A549 (cell line): ENCODE data around the gene PCDHGA7. TPM values are rescaled to one million over a fixed set of nuclear protein-coding genes. Genes with fewer than 3 reads are reported as not detected.
A peak's percentile ranks its signal among the peaks of the same experiment; 100 is the strongest.
"Not testable (repeated sequence)": the region's sequence is repeated elsewhere in the genome, so short reads cannot be mapped to it uniquely, and the experiment has no call there.

Experiments
- ATAC-seq, 2 experiments: fragments of 200-7000 bp in 1 of 2; fragments of >200 bp in 1 of 2; cut with Nextera tagmentation in 1 of 2; cut with Tn5 transposase in 1 of 2; 3 replicates each; pipeline versions ENCODE4 v1.8.0 to v1.9.1; 2018 to 2020; ENCODE audit warnings: mild to moderate bottlenecking in 1 of 2, moderate library complexity in 1 of 2
- CTCF ChIA-PET: fragments of 300-600 bp; sonication (Branson Sonifier 250); formaldehyde crosslinking; extraction: SDS; loops from one replicate; lab custom pipeline; 2021; ENCODE audit warnings: antibody characterized with exemption, inconsistent platforms; lab: Yijun Ruan, JAX
- POLR2A ChIA-PET: fragments of 350-600 bp; formaldehyde crosslinking; extraction: SDS; loops from one replicate; lab custom pipeline; 2021; ENCODE audit warnings: antibody characterized with exemption, inconsistent platforms; lab: Yijun Ruan, JAX
- DNase-seq, 2 experiments: peaks; one replicate each; pipeline versions ENCODE4 v3.0.0 to v3.0.0-alpha.2; 2011 to 2016; ENCODE audit warnings: low read depth in 1 of 2, low spot score in 1 of 2
- FAIRE-seq: peaks from 2 replicates; lab custom pipeline; 2011; peaks lifted over from hg19 to GRCh38; lab: Jason Lieb, UNC
- H3K27ac ChIP-seq, 2 experiments: fragments of >200 bp; sonication (Bioruptor Twin); formaldehyde crosslinking; 3 replicates each; pipeline ENCODE4 v1.5.1; 2016 to 2017
- H3K4me1 ChIP-seq: fragments of >200 bp; sonication (Bioruptor Twin); formaldehyde crosslinking; 3 replicates; pipeline ENCODE4 v1.6.1; 2016
- H3K4me2 ChIP-seq: fragments of >200 bp; sonication (Bioruptor Twin); formaldehyde crosslinking; 3 replicates; pipeline ENCODE4 v1.6.1; 2016
- H3K4me3 ChIP-seq: fragments of >200 bp; sonication (Bioruptor Twin); formaldehyde crosslinking; 3 replicates; pipeline ENCODE4 v1.5.1; 2016
- H3K9me3 ChIP-seq: fragments of >200 bp; sonication (Bioruptor Twin); formaldehyde crosslinking; 3 replicates; pipeline ENCODE4 v1.6.1; 2016
- BCL3 ChIP-seq: fragments of >200 bp; sonication (Bioruptor Twin); formaldehyde crosslinking; IDR thresholded peaks from 3 replicates; pipeline ENCODE4 v1.6.1; 2016
- CBX2 ChIP-seq: fragments of 200-600 bp; sonication (generic); IDR thresholded peaks from 2 replicates; pipeline ENCODE4 v1.6.1; 2016; ENCODE audit warnings: low read depth, mild to moderate bottlenecking, borderline replicate concordance
- CEBPB ChIP-seq, 2 experiments: fragments of >200 bp in 1 of 2; sonication (Bioruptor Twin) in 1 of 2; formaldehyde crosslinking in 1 of 2; IDR thresholded peaks; 2 replicates each; pipeline ENCODE4 v1.6.1; 2012 to 2016
- CTCF ChIP-seq: fragments of >200 bp; sonication (Bioruptor Twin); formaldehyde crosslinking; IDR thresholded peaks from 3 replicates; pipeline ENCODE4 v1.5.1; 2016
- E2F6 ChIP-seq: IDR thresholded peaks from 2 replicates; pipeline ENCODE4 v1.6.1; 2012; ENCODE audit warnings: low read depth, borderline replicate concordance
- FOSL2 ChIP-seq, 2 experiments: fragments of 450-650 bp in 1 of 2; fragments of >200 bp in 1 of 2; sonication (Bioruptor Twin) in 1 of 2; formaldehyde crosslinking; IDR thresholded peaks; 2 replicates each; pipeline versions ENCODE4 v1.5.0 to v1.6.1; 2016 to 2020; ENCODE audit warnings: mild to moderate bottlenecking in 1 of 2, moderate library complexity in 1 of 2
- GATA3 ChIP-seq: IDR thresholded peaks from 2 replicates; pipeline ENCODE4 v1.6.1; 2012; ENCODE audit warnings: borderline replicate concordance
- POLR2A ChIP-seq: IDR thresholded peaks from 2 replicates; pipeline ENCODE4 v1.6.1; 2012; ENCODE audit warnings: mild to moderate bottlenecking, low read length
- RAD21 ChIP-seq, 2 experiments: fragments of >200 bp in 1 of 2; sonication (Bioruptor Twin) in 1 of 2; formaldehyde crosslinking in 1 of 2; IDR thresholded peaks in 1 of 2; conservative IDR thresholded peaks in 1 of 2; 2 replicates in 1 of 2; 3 replicates in 1 of 2; pipeline ENCODE4 v1.6.1; 2012 to 2018; ENCODE audit warnings: inconsistent platforms in 1 of 2
- SMC3 ChIP-seq: fragments of >200 bp; sonication (Bioruptor Twin); formaldehyde crosslinking; IDR thresholded peaks from 3 replicates; pipeline ENCODE4 v1.6.1; 2018; ENCODE audit warnings: inconsistent platforms
- SREBF2 ChIP-seq: fragments of 450-650 bp; IDR thresholded peaks from 2 replicates; pipeline ENCODE4 v1.6.1; 2014; ENCODE audit warnings: mild to moderate bottlenecking, moderate library complexity
- TFCP2L1 ChIP-seq: fragments of 250-450 bp; sonication (Bioruptor Pico); IDR thresholded peaks from 2 replicates; pipeline ENCODE4 v1.5.0; 2021; ENCODE audit warnings: mild to moderate bottlenecking
- ZFP36 ChIP-seq: fragments of 450-650 bp; IDR thresholded peaks from 2 replicates; pipeline ENCODE4 v1.6.1; 2014; ENCODE audit warnings: borderline replicate concordance; ENCODE audit not compliant: partially characterized antibody
- ZNF302 ChIP-seq: fragments of 250-450 bp; sonication (Bioruptor Pico); IDR thresholded peaks from 2 replicates; pipeline ENCODE4 v1.9.0; 2021; ENCODE audit warnings: inconsistent platforms, mild to moderate bottlenecking, moderate library complexity
- ZSCAN20 ChIP-seq: fragments of 250-450 bp; sonication (Bioruptor Pico); IDR thresholded peaks from 2 replicates; pipeline ENCODE4 v1.8.0; 2022; ENCODE audit warnings: mild to moderate bottlenecking, moderate library complexity
- WGBS: methylation state at CpG from one replicate; pipeline ENCODE4 v1.1.6; 2017; ENCODE audit errors: missing lambda C conversion rate; 5-methylcytosine and 5-hydroxymethylcytosine counted together
- polyA minus RNA-seq: library from RNA; depleted of rRNA, polyadenylated mRNA; stranded (reverse); fragments of >200 nt; gene quantifications from 2 replicates; pipeline ENCODE4 v1.2.3, GENCODE V29; 2011; rRNA and poly(A)+ RNA removed
- polyA plus RNA-seq, 4 experiments: library from polyadenylated mRNA; depleted of rRNA in 3 of 4; stranded (reverse); fragments of >200 nt; fragmentation: RNase III in 1 of 4; extraction: RNeasy Plus Mini Kit Qiagen cat#74134 plus additional on column Dnase treatment in 1 of 4; gene quantifications; 2 replicates in 3 of 4; 3 replicates in 1 of 4; pipeline ENCODE4 v1.2.3, GENCODE V29; 2011 to 2017

The PCDHGA7 gene
- polyA plus RNA-seq (2011; rRNA removed) (0.95 and 1.1 TPM in 2 replicates), polyA plus RNA-seq (2017; fragmentation: RNase III; extraction: RNeasy Plus Mini Kit Qiagen cat#74134 plus additional on column Dnase treatment) (0.70 to 0.84 TPM (median 0.76 TPM) in 3 replicates), polyA minus RNA-seq (0.99 and 1.5 TPM in 2 replicates)
- polyA plus RNA-seq (2012; cell fraction: cytosol; rRNA removed) = 0.29 and 0.48 TPM in 2 replicates
- 1.6 and 1.7 TPM in 2 replicates for polyA plus RNA-seq (2012; cell fraction: nucleus; rRNA removed)

GRCh38 chr5:141382469-141383294, at the start of gene PCDHGA7:
PCDHGA7 (plus strand) TSS chr5:141382742; CDS start chr5:141382900, 158 bp downstream.
- ATAC-seq (peak; percentile 96), FAIRE-seq (no peak), DNase-seq (peak; percentile 67 to 78)
- H3K4me3 ChIP-seq = peak within 1 kb of the TSS; percentile 88
- 0 out of 2 replicates have a peak, but pooled peaks have one; percentile 15 for TF ChIP-seq GATA3
- peak; percentile 51; the same call in 2 of the 3 replicates for TF ChIP-seq SMC3
- TF ChIP-seq TFCP2L1 (CRISPR knock-in tag) = no peak
- TF ChIP-seq ZSCAN20 (CRISPR knock-in tag) = no peak
- TF ChIP-seq ZFP36 = no peak
- peak; percentile 71 to 78 for TF ChIP-seq RAD21 (conservative IDR thresholded peaks at IDR 0.05 in 1 of 2, IDR thresholded peaks at IDR 0.05 in 1 of 2)
- TF ChIP-seq POLR2A = no peak
- TF ChIP-seq CTCF = peak; percentile 80
- ChIA-PET CTCF (interaction anchor here (0.6 to 2.2 kb wide), 33 partner anchors 11 to 562 kb away, joined by 3 to 19 read pairs (median 4); partner anchors contain the start of genes PCDHA5, PCDHGA1, PCDHGA5 and PCDHGB3), POLR2A (interaction anchor here (0.8 to 1.5 kb wide), 3 partner anchors 13 to 181 kb away, joined by 3 to 4 read pairs (median 3); partner anchors contain the start of genes PCDHGB3 and TAF7)
- peak within 1 kb of the TSS; percentile 99 for H3K4me2 ChIP-seq
- no peaks in the 10 kb centered on the region for H3K4me1 ChIP-seq
- 3% methylated on average over 28 of the region's 37 CpGs for WGBS
- H3K27ac ChIP-seq = peak within 1 kb of the TSS; percentile 87 to 88
- H3K9me3 ChIP-seq = peaks cover 35% of the 10 kb centered on the region

GRCh38 chr5:141338538-141339306, 43.8 kb upstream of the PCDHGA7 start, which contains the start of gene PCDHGA2:
PCDHGA2 (plus strand) TSS chr5:141338760.
- no peak for TF ChIP-seq ZSCAN20 (CRISPR knock-in tag)
- TF ChIP-seq SREBF2 = no peak
- TF ChIP-seq ZFP36 = no peak
- TF ChIP-seq RAD21 (conservative IDR thresholded peaks at IDR 0.05 in 1 of 2, IDR thresholded peaks at IDR 0.05 in 1 of 2) = peak; percentile 46 to 53; a peak in 4 of 5 replicates
- TF ChIP-seq BCL3 = no peak
- peak in 1 of 2 experiments; percentile 25; a peak in 1 of 4 replicates for TF ChIP-seq CEBPB (IDR thresholded peaks at IDR 0.05)
- TF ChIP-seq CTCF = peak; percentile 35; the same call in 2 of the 3 replicates
- no peak for TF ChIP-seq ZNF302 (CRISPR knock-in tag)
- TF ChIP-seq FOSL2 (IDR thresholded peaks at IDR 0.05) = no peak
- TF ChIP-seq FOSL2 (CRISPR knock-in tag; IDR thresholded peaks at IDR 0.05) = no peak
- TF ChIP-seq E2F6 = no peak; the same call in 1 of the 2 replicates
- TF ChIP-seq CBX2 = no peak
- 27% methylated on average over 25 of the region's 27 CpGs for WGBS
- peak; percentile 54 to 87; a peak in 4 of 6 replicates for ATAC-seq
- POLR2A ChIA-PET = interaction anchor here (1.0 to 1.6 kb wide), 3 partner anchors 12 to 183 kb away, joined by 3 to 15 read pairs (median 6); partner anchors contain the start of genes PCDHGB1 and TAF7
- Histone ChIP-seq H3K9me3 (peaks cover 37% of the 10 kb centered on the region), H3K4me3 (peak within 1 kb of the TSS; percentile 45), H3K4me1 (no peaks in the 10 kb centered on the region), H3K4me2 (peak within 1 kb of the TSS; percentile 61), H3K27ac (peak within 1 kb of the TSS; percentile 59 to 70)
- FAIRE-seq = no peak
- CTCF ChIA-PET = interaction anchor here (0.6 to 2.9 kb wide), 19 partner anchors 10 to 257 kb away, joined by 3 to 22 read pairs (median 5); partner anchors contain the start of genes PCDHGA1, PCDHGB1, PCDHGB4 and TAF7
- peak; percentile 24 to 74 for DNase-seq

- FAIRE-seq, POLR2A ChIA-PET, H3K27ac ChIP-seq, ATAC-seq, DNase-seq, H3K4me3 ChIP-seq, H3K4me1 ChIP-seq, H3K4me2 ChIP-seq: not testable (repeated sequence)
- H3K9me3 ChIP-seq = peaks cover 47% of the 10 kb centered on the region
- WGBS = 76% methylated on average over 32 of the region's 45 CpGs
- CTCF ChIA-PET = interaction anchor here (1.4 kb wide), 1 partner anchor 10 kb away, joined by 5 read pairs; the partner anchor contains the start of gene PCDHGA1
These were observed 41.7 kb upstream of the PCDHGA7 start for GRCh38 chr5:141340781-141341354.
